Neural cell (in vitro differentiated cells): Measurements from ENCODE around the gene STMP1. TPM values are rescaled to one million over a fixed set of nuclear protein-coding genes. Genes with fewer than 3 reads are reported as not detected.

Source experiments
- H2AFZ ChIP-seq: fragments of 200-600, 300-800 bp; sonication (generic), shearing (Covaris generic); 2 replicates; pipeline ENCODE4 v1.6.0; 2014; ENCODE audit warnings: low read depth, mild to moderate bottlenecking, antibody characterized with exemption, low read length, moderate library complexity
- H3F3A ChIP-seq: fragments of 200-600 bp; shearing (Covaris generic); 2 replicates; pipeline ENCODE4 v1.6.1; 2016; ENCODE audit warnings: mild to moderate bottlenecking, moderate library complexity, mixed read lengths, antibody characterized with exemption, low read length; ENCODE audit not compliant: insufficient read depth, poor library complexity, severe bottlenecking
- H3K27ac ChIP-seq: fragments of 200-600, 300-800 bp; sonication (generic), shearing (Covaris generic); 2 replicates; pipeline ENCODE4 v1.5.1; 2014; ENCODE audit warnings: mild to moderate bottlenecking, low read length, moderate library complexity
- H3K27me3 ChIP-seq: fragments of 300-800, 200-600 bp; sonication (generic), shearing (Covaris generic); 2 replicates; pipeline ENCODE4 v1.6.0; 2014; ENCODE audit warnings: mild to moderate bottlenecking, low read depth, low read length, moderate library complexity; ENCODE audit not compliant: insufficient read depth
- H3K36me3 ChIP-seq: fragments of 300-800, 200-600 bp; sonication (generic), shearing (Covaris generic); 2 replicates; pipeline ENCODE4 v1.5.1; 2014; ENCODE audit warnings: mild to moderate bottlenecking, antibody characterized with exemption, low read length, moderate library complexity; ENCODE audit not compliant: insufficient read depth
- H3K4me2 ChIP-seq: fragments of 300-800, 200-600 bp; sonication (generic), shearing (Covaris generic); 2 replicates; pipeline ENCODE4 v1.6.0; 2014; ENCODE audit warnings: mild to moderate bottlenecking, low read length
- H3K4me3 ChIP-seq: fragments of 300-800, 200-600 bp; sonication (generic), shearing (Covaris generic); 2 replicates; pipeline ENCODE4 v1.5.1; 2014; ENCODE audit warnings: mild to moderate bottlenecking, low read length, moderate library complexity
- H3K79me2 ChIP-seq: fragments of 200-600 bp; shearing (Covaris generic); replicated peaks from 2 replicates; pipeline ENCODE4 v1.6.0; 2014; ENCODE audit warnings: mild to moderate bottlenecking, low read length, moderate library complexity; ENCODE audit not compliant: insufficient read depth
- H3K9ac ChIP-seq: fragments of 300-800, 200-600 bp; sonication (generic), shearing (Covaris generic); 2 replicates; pipeline ENCODE4 v1.6.1; 2016; ENCODE audit warnings: mild to moderate bottlenecking, low read length, mixed read lengths
- H3K9me2 ChIP-seq: fragments of 200-600 bp; shearing (Covaris generic); 2 replicates; pipeline ENCODE4 v1.6.1; 2016; ENCODE audit warnings: mild to moderate bottlenecking, low read length, mixed read lengths; ENCODE audit not compliant: insufficient read depth
- H3K9me3 ChIP-seq: fragments of 200-600, 300-800 bp; sonication (generic), shearing (Covaris generic); 2 replicates; pipeline ENCODE4 v1.6.1; 2016; ENCODE audit warnings: mild to moderate bottlenecking, mixed run types, low read length, moderate library complexity, mixed read lengths
- H4K20me1 ChIP-seq: fragments of 200-600 bp; shearing (Covaris generic); 2 replicates; pipeline ENCODE4 v1.6.1; 2016; ENCODE audit warnings: mild to moderate bottlenecking, mixed run types; ENCODE audit not compliant: insufficient read depth
- CTCF ChIP-seq: fragments of 450-650 bp; IDR thresholded peaks from 2 replicates; pipeline ENCODE4 v1.5.1; 2014; ENCODE audit warnings: antibody characterized with exemption, mild to moderate bottlenecking, moderate library complexity; ENCODE audit not compliant: poor library complexity, severe bottlenecking
- EP300 ChIP-seq: fragments of 450-650 bp; conservative IDR thresholded peaks from 2 replicates; pipeline ENCODE4 v1.6.1; 2014; ENCODE audit warnings: antibody characterized with exemption, mild to moderate bottlenecking, moderate library complexity; ENCODE audit not compliant: poor library complexity, severe bottlenecking
- EZH2 ChIP-seq: fragments of 200-600, 300-800 bp; shearing (Covaris generic), sonication (generic); IDR thresholded peaks from 2 replicates; pipeline ENCODE4 v1.6.1; 2014; ENCODE audit warnings: antibody characterized with exemption, low read length, borderline replicate concordance, mild to moderate bottlenecking; ENCODE audit not compliant: insufficient read depth, poor library complexity, severe bottlenecking
- MXI1 ChIP-seq: fragments of 450-650 bp; conservative IDR thresholded peaks from 2 replicates; pipeline ENCODE4 v1.6.1; 2014; ENCODE audit warnings: antibody characterized with exemption, mild to moderate bottlenecking; ENCODE audit not compliant: poor library complexity, severe bottlenecking
- POLR2AphosphoS5 ChIP-seq: IDR thresholded peaks from 2 replicates; pipeline ENCODE4 v1.6.1; 2012
- RAD21 ChIP-seq: fragments of 450-650 bp; conservative IDR thresholded peaks from 2 replicates; pipeline ENCODE4 v1.6.1; 2014; ENCODE audit warnings: antibody characterized with exemption, mild to moderate bottlenecking, moderate library complexity
- REST ChIP-seq: IDR thresholded peaks from 2 replicates; pipeline ENCODE4 v1.6.1; 2012; ENCODE audit warnings: borderline replicate concordance
- SMC3 ChIP-seq: fragments of 450-650 bp; conservative IDR thresholded peaks from 2 replicates; pipeline ENCODE4 v1.6.1; 2014; ENCODE audit warnings: antibody characterized with exemption, mild to moderate bottlenecking, moderate library complexity; ENCODE audit not compliant: poor library complexity
- TAF1 ChIP-seq: IDR thresholded peaks from 2 replicates; pipeline ENCODE4 v1.6.1; 2012; ENCODE audit warnings: low read depth
- polyA plus RNA-seq: library from polyadenylated mRNA; depleted of rRNA; stranded (reverse); fragments of >200 nt; gene quantifications from 2 replicates; pipeline ENCODE4 v1.2.3, GENCODE V29; 2014

The STMP1 gene
- polyA plus RNA-seq, 1 donor from 2014 or later = 81.6 TPM

GRCh38 chr7:135710417-135711138 is 48.3 kb downstream of the STMP1 start:
- no peaks in the 10 kb centered on the region for H3K36me3 ChIP-seq
- H3K79me2 ChIP-seq = no peaks in the 10 kb centered on the region
- H3K9ac ChIP-seq = no peak overlapping the region
- no peaks in the 10 kb centered on the region for H3K27me3 ChIP-seq
- no peaks in the 10 kb centered on the region for H3K9me3 ChIP-seq
- no peak overlapping the region for H3K4me3 ChIP-seq
- H4K20me1 ChIP-seq = no peaks in the 10 kb centered on the region
- no peaks in the 10 kb centered on the region for H3K9me2 ChIP-seq
- no peak for TF ChIP-seq REST
- no peak for TF ChIP-seq TAF1
- TF ChIP-seq MXI1 = no peak
- TF ChIP-seq SMC3 = no peak
- TF ChIP-seq POLR2AphosphoS5 = no peak
- TF ChIP-seq RAD21 = no peak
- no peak for TF ChIP-seq EZH2
- TF ChIP-seq CTCF = no peak
- TF ChIP-seq EP300 = no peak
- no peak overlapping the region for H2AFZ ChIP-seq
- H3K27ac ChIP-seq = no peak overlapping the region
- H3F3A ChIP-seq = no peaks in the 10 kb centered on the region
- no peak overlapping the region for H3K4me2 ChIP-seq

- H3K27me3 ChIP-seq = no peaks in the 10 kb centered on the region
- no peaks in the 10 kb centered on the region for H4K20me1 ChIP-seq
- no peak for TF ChIP-seq EZH2
- TF ChIP-seq SMC3 = no peak
- no peak for TF ChIP-seq EP300
- TF ChIP-seq MXI1 = no peak
- H3F3A ChIP-seq = no peaks in the 10 kb centered on the region
- no peak overlapping the region for H3K9ac ChIP-seq
- no peak overlapping the region for H3K4me2 ChIP-seq
- no peak overlapping the region for H3K27ac ChIP-seq
- no peaks in the 10 kb centered on the region for H3K9me2 ChIP-seq
- no peaks in the 10 kb centered on the region for H3K79me2 ChIP-seq
- no peaks in the 10 kb centered on the region for H3K9me3 ChIP-seq
- H2AFZ ChIP-seq = no peak overlapping the region
- no peaks in the 10 kb centered on the region for H3K36me3 ChIP-seq
- no peak overlapping the region for H3K4me3 ChIP-seq
Measured at GRCh38 chr7:135711139-135711469, 48.8 kb downstream of the STMP1 start.
